Superior temporal gyrus (tissue), 1 donor: ENCODE measurements around the gene AKAP5.
A peak's percentile ranks its signal among the peaks of the same experiment; 100 is the strongest.
"Not testable (repeated sequence)": the region's sequence is repeated elsewhere in the genome, so short reads cannot be mapped to it uniquely, and the experiment has no call there.

Source experiments
- DNase-seq: peaks from one replicate; pipeline ENCODE4 v3.0.0-alpha.2; 2016; ENCODE audit errors: extremely low spot score

Gene AKAP5

DNA sequence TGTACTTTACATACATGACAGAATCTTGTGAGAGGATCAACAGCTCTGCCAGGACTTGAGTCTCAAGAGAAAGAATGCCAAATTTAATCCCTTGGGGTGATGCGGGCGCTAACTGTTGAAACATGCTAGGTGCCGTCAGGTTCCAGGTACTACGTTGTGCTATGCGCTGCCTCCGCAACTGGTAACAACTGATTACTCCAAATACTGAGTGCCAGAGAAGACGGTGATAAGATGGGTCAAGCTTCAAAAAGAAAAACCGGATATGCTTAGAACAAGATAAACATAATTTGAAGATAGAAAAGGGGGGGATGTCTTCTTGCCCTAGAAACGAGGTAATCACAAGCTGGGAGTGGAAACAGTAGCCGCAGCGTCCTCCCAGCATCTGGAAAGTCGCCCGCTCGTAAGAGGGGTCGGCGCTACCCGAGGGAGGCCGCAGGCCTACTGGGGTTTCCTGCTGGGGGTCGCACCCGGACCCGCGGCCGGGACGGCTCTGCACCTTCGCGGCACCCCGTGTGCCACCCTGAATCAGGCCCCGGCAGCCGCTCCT, 37.7 kb downstream of the AKAP5 start:
- DNase-seq = peak; percentile 51

- peak; percentile 90 for DNase-seq
Measured at GRCh38 chr14:64503434-64504309, 38.4 kb downstream of the AKAP5 start, which contains the start of gene ZBTB25. TSS of gene ZBTB25 (minus strand) at chr14:64503838. CDS start at chr14:64490533, 13,305 bp downstream.

- DNase-seq = peak; percentile 68
Measured at GRCh38 chr14:64504310-64504896, 39.1 kb downstream of the AKAP5 start, which contains the start of gene ZBTB1. TSS of gene ZBTB1 (plus strand) at chr14:64504770. CDS start at chr14:64521505, 16,735 bp downstream.

GRCh38 chr14:64504897-64505794, 39.8 kb downstream of the AKAP5 start:
- DNase-seq = peak; percentile 82

GRCh38 chr14:64506721-64507120, 41.4 kb downstream of the AKAP5 start:
- DNase-seq = no peak

GRCh38 chr14:64507376-64508156, 42.3 kb downstream of the AKAP5 start:
- DNase-seq = no peak

- DNase-seq = no peak
Measured at GRCh38 chr14:64508215-64508776, 43.0 kb downstream of the AKAP5 start.

DNA sequence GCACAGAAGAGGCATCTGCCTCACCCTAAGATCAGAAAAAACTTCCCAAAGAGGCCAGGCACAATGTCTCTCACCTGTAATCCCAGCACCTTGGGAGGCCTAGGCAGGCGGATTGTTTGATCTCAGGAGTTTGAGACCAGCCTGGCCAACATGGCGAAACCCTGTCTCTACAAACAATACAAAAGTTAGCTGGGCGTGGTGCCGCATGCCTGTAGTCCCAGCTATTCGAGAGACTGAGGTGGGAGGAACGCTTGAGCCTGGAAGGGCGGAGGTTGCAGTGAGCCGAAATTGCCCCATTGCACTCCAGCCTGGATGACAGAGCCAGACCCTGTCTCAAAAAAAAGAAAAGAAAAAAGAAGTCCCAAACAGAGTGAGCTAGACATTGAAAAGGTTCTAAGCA, 43.7 kb downstream of the AKAP5 start:
- DNase-seq = no peak

- peak; percentile 96 for DNase-seq
Measured at GRCh38 chr14:64510825-64511671, 45.7 kb downstream of the AKAP5 start.

DNA sequence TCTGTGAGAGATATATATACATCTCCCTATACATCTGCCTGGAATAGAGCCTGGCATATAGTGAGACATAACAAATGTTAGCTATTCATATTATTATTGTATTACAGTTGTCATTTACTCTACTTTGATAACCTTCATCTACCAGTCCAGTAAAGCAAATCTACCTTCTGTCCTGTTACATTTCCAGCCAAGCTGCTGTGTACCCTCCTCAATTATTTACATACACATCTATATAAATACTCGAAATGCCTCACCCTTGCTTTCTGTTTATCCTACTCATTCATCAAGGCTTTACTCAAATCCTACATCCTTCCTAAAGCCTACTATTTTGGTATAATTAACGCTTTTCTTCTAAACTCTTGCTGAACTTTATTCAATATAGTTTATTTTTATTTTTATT, 48.0 kb downstream of the AKAP5 start:
- no peak for DNase-seq

GRCh38 chr14:64515053-64515452, 49.8 kb downstream of the AKAP5 start:
- DNase-seq = no peak

- DNase-seq = no peak
Measured at GRCh38 chr14:64516969-64517368, 51.7 kb downstream of the AKAP5 start.

DNA sequence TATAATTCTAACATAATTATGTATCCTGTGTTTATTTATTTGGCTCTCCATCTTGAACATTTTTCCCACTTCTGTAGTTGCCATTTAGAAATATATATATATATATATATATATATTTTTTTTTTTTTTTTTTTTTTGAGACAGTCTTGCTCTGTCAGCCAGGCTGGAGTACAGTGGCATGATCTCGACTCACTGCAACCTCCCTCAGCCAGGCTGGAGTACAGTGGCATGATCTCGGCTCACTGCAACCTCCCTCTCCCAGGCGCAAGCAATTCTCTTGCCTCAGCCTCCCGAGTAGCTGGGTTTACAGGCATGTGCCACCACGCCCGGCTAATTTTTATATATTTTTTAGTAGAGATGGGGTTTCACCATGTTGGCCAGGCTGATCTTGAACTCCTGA, 52.4 kb downstream of the AKAP5 start:
- not testable (repeated sequence) for DNase-seq

GRCh38 chr14:64518229-64518628, 52.9 kb downstream of the AKAP5 start:
- no peak for DNase-seq

DNA sequence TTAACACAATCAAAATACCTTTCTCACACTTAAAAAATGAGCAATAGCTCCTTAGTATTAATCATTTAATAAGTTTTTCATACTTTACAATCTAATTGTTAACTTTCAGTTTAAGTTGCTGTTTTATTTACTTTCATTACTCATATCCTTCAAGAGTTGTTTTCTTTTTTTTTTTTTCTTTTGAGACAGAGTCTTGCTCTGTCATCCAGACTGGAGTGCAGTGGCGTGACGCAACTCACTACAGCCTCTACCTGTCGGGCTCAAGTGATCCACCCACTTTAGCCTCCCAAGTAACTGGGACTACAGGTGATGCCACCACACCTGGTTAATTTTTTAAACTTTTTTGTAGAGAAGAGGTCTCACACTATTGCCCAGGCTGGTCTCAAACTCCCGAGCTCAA, 55.4 kb downstream of the AKAP5 start:
- DNase-seq = no peak

DNA sequence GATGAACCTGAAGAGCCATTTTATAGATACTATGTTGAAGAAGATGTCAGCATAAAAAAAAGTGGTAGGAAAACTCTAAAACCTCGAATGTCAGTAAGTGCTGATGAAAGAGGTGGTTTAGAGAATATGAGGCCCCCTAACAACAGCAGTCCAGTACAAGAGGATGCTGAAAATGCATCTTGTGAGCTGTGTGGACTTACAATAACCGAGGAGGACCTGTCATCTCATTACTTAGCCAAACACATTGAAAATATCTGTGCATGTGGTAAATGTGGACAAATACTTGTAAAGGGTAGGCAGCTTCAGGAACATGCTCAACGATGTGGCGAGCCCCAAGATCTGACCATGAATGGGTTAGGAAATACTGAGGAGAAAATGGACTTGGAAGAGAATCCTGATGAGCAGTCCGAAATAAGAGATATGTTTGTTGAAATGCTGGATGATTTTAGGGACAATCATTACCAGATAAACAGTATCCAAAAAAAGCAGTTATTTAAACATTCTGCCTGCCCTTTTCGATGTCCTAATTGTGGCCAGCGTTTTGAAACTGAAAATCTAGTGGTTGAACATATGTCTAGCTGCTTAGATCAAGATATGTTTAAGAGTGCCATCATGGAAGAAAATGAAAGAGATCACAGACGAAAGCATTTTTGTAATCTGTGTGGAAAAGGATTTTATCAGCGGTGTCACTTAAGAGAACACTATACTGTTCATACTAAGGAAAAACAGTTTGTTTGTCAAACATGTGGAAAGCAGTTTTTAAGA, 57.5 kb downstream of the AKAP5 start:
- DNase-seq = no peak
